HL-60 (cell line): ENCODE measurements around the gene LRPAP1.

Experiments used
- DNase-seq, 2 experiments: peaks; one replicate each; pipeline ENCODE4 v3.0.0-alpha.2; 2010 to 2020; ENCODE audit warnings: low read depth in 1 of 2, low spot score in 1 of 2
- H3K27ac ChIP-seq: fragments of 250-450 bp; sonication (Bioruptor Pico); replicated peaks from 2 replicates; pipeline ENCODE4 v1.5.1; 2020; ENCODE audit warnings: mild to moderate bottlenecking, moderate library complexity
- H3K27me3 ChIP-seq: fragments of 250-450 bp; sonication (Bioruptor Pico); 2 replicates; pipeline ENCODE4 v1.5.1; 2021; ENCODE audit warnings: mild to moderate bottlenecking, moderate library complexity; ENCODE audit not compliant: insufficient read depth, poor library complexity, severe bottlenecking
- H3K4me3 ChIP-seq: replicated peaks from 2 replicates; pipeline ENCODE4 v1.5.1; 2011; ENCODE audit warnings: mild to moderate bottlenecking, control low read depth, low read length; ENCODE audit not compliant: insufficient read depth
- GABPA ChIP-seq: IDR thresholded peaks from 2 replicates; pipeline ENCODE4 v1.6.1; 2012; ENCODE audit warnings: low read depth
- POLR2AphosphoS5 ChIP-seq: IDR thresholded peaks from 2 replicates; pipeline ENCODE4 v1.6.1; 2012; ENCODE audit warnings: low read depth
- SPI1 ChIP-seq: IDR thresholded peaks from 2 replicates; pipeline ENCODE4 v1.6.1; 2012; ENCODE audit warnings: low read depth, mild to moderate bottlenecking, borderline replicate concordance
- TF ChIP-seq, protein P1 (sequence below): IDR thresholded peaks from 2 replicates; pipeline ENCODE4 v1.6.1; 2012; ENCODE audit warnings: low read depth; ENCODE audit not compliant: insufficient replicate concordance
- TF ChIP-seq, protein P2 (sequence below): IDR thresholded peaks from one replicate; pipeline ENCODE4 v1.5.1; 2011; ENCODE audit warnings: low read length, control low read depth, inconsistent platforms; ENCODE audit not compliant: insufficient read depth

LRPAP1 gene

DNA sequence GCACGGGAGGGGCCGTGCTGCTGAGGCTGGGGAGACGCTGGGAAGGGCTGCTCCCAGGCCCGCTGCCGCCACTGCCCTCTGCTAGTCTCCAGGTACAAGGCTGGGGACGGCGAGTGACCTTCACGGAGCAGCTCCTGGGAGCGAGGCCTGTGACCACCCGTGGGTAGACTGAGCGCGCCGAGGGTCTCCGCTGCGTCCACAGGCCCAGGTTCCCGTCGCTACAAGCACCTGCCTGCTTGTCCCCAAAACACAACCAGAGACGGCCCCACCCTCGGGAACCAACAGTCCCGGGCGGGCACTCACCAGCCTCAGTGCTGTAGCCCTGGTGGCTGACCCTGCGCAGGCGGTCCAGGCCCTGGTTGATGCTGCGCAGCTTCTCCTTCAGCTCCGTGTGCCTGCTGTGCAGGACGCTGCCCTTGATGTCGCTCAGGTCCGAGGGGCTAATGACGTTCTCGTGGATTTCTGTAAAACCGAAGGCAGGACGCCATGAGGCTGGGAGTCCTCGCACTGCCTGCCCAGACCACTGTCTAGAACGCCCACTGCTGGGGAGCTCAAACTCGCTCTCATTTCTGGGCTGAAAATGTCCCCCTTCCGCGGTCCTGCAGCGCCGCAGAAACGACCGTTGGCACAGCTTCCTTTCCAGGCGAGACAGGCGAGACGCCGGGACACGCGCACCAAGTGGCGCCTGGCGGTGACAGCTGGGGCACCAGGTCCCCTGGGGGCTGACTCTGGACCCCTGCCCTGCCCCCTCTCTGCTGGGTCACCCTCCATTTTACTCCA lies 14.3 kb downstream of the LRPAP1 start:
- TF ChIP-seq, protein P1, sequence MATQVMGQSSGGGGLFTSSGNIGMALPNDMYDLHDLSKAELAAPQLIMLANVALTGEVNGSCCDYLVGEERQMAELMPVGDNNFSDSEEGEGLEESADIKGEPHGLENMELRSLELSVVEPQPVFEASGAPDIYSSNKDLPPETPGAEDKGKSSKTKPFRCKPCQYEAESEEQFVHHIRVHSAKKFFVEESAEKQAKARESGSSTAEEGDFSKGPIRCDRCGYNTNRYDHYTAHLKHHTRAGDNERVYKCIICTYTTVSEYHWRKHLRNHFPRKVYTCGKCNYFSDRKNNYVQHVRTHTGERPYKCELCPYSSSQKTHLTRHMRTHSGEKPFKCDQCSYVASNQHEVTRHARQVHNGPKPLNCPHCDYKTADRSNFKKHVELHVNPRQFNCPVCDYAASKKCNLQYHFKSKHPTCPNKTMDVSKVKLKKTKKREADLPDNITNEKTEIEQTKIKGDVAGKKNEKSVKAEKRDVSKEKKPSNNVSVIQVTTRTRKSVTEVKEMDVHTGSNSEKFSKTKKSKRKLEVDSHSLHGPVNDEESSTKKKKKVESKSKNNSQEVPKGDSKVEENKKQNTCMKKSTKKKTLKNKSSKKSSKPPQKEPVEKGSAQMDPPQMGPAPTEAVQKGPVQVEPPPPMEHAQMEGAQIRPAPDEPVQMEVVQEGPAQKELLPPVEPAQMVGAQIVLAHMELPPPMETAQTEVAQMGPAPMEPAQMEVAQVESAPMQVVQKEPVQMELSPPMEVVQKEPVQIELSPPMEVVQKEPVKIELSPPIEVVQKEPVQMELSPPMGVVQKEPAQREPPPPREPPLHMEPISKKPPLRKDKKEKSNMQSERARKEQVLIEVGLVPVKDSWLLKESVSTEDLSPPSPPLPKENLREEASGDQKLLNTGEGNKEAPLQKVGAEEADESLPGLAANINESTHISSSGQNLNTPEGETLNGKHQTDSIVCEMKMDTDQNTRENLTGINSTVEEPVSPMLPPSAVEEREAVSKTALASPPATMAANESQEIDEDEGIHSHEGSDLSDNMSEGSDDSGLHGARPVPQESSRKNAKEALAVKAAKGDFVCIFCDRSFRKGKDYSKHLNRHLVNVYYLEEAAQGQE = no peak
- TF ChIP-seq, protein P2, sequence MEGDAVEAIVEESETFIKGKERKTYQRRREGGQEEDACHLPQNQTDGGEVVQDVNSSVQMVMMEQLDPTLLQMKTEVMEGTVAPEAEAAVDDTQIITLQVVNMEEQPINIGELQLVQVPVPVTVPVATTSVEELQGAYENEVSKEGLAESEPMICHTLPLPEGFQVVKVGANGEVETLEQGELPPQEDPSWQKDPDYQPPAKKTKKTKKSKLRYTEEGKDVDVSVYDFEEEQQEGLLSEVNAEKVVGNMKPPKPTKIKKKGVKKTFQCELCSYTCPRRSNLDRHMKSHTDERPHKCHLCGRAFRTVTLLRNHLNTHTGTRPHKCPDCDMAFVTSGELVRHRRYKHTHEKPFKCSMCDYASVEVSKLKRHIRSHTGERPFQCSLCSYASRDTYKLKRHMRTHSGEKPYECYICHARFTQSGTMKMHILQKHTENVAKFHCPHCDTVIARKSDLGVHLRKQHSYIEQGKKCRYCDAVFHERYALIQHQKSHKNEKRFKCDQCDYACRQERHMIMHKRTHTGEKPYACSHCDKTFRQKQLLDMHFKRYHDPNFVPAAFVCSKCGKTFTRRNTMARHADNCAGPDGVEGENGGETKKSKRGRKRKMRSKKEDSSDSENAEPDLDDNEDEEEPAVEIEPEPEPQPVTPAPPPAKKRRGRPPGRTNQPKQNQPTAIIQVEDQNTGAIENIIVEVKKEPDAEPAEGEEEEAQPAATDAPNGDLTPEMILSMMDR = no peak
- TF ChIP-seq POLR2AphosphoS5 (no peak), GABPA (no peak), SPI1 (no peak)
- no peaks in the 10 kb centered on the region for H3K27me3 ChIP-seq
- H3K4me3 ChIP-seq = no peak overlapping the region
- no peak overlapping the region for H3K27ac ChIP-seq
- no peak for DNase-seq

DNA sequence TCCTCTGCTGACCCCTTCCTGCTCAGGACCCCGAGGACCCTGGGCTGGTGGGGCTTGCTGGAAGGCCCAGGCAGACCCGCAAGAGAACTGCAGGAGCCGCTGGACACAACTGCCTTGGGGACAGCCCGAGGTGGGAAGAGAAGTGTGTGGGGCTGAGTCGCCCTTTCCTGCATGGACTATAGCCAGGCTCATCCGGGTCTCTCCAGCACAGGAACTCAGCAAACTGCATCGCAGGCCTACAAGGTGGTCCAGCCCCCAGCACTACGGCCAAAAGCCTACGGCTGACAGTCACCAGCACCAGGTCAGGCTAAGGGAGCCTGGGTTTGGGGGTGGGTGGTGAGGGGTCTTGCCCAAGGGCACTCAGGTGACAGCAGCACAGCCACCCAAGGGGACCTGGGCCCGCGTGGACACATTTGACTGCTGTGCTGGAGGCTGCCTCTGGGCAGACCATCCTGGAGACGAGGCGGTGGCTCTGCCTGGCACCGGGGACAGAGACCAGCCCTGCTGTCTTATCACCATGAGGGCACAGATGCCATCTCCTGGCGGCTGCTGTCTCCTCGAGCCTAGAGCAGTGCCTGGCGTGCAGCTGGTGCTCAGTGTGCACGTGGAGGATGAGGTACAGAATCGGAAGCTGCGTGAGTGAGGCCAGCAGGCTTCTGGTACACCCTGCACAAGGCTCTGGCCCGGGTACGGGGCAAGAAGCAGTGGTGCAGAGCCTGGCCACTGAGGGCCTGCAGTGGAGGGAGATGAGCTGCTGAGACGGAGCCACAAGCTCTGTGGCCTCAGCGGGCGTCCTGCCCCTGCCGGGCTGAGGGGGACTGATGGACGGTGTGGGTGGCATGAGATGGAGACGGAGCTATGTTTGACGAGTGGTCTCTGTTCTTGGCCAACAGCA lies 15.1 kb downstream of the LRPAP1 start:
- Histone ChIP-seq H3K27me3 (no peaks in the 10 kb centered on the region), H3K4me3 (no peak overlapping the region), H3K27ac (no peak overlapping the region)
- no peak for TF ChIP-seq POLR2AphosphoS5
- no peak for TF ChIP-seq SPI1
- TF ChIP-seq, protein P1 = no peak
- TF ChIP-seq, protein P2 = no peak
- TF ChIP-seq GABPA = no peak
- DNase-seq = no peak

DNA sequence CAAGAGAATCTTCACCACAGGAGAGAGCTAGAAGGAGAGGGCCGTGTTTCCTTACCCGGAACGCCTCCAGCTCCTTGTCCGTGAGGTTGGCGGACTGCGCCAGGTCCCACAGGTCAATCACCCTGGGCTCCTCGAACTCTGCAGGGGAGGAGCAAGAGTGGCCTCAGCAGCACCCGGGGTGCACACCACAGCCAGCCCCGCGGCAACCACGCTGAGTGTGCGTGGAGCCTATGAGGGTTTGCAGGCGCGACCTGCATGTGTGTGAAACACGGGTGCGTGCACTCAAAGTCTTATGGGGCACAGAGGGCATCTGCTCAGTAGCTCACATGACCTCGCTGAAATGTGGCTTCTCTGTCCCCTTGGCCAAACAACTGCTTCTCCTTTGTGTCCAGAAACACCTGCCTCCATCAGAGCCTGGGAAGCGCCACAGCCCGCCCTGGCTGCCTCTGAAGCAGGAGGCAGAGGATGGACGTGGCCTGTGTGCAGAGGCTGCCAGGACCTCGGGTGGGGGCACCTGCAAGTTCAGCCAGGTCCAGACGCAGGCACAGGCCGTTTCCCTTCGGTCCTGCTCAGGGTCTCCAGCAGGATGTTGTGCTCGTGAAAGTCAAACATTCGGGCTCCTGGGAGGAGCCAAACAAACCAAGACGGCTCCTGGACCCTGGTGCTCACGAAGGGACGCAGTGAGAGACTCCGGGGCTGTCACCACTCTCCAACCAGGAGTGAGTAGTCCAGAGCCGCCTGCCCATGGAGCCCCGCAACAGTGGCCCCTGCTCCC lies 16.0 kb downstream of the LRPAP1 start:
- Histone ChIP-seq H3K27ac (no peak overlapping the region), H3K4me3 (no peak overlapping the region), H3K27me3 (no peaks in the 10 kb centered on the region)
- no peak for DNase-seq
- TF ChIP-seq SPI1 (no peak), POLR2AphosphoS5 (no peak), GABPA (no peak)
- TF ChIP-seq, protein P2 = no peak
- TF ChIP-seq, protein P1 = no peak
